Measurements from ENCODE around the gene FRMPD2. TPM values are rescaled to one million over a fixed set of nuclear protein-coding genes. Genes with fewer than 3 reads are reported as not detected.

FRMPD2 gene
- total and polyA plus RNA-seq, 8 donors = 0.06 to 3.2 (median 2.1) TPM

DNA sequence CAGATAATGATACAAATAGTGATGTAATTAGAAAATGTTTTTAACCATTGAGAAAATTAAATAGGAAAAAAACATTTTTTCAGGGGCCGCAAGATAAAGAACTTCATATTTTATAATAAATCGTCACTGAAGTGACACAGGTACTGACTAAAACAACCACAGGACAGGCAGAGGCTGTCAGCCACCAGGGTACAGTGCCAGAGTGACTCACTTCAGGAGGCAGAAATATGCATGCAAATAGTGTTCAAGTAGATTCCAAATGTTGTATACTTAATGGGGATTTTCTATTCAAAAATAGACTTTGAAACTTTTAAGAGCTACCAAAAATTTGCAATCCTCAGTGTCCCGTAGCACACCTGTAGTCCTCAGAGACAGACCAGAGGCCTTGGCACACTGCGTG is 68.6 kb downstream of the FRMPD2 start:
- intact Hi-C loops (cut with DNase I) = no loop called here
- no peak overlapping the region for H3K4me3 ChIP-seq
- TF ChIP-seq, protein P1, sequence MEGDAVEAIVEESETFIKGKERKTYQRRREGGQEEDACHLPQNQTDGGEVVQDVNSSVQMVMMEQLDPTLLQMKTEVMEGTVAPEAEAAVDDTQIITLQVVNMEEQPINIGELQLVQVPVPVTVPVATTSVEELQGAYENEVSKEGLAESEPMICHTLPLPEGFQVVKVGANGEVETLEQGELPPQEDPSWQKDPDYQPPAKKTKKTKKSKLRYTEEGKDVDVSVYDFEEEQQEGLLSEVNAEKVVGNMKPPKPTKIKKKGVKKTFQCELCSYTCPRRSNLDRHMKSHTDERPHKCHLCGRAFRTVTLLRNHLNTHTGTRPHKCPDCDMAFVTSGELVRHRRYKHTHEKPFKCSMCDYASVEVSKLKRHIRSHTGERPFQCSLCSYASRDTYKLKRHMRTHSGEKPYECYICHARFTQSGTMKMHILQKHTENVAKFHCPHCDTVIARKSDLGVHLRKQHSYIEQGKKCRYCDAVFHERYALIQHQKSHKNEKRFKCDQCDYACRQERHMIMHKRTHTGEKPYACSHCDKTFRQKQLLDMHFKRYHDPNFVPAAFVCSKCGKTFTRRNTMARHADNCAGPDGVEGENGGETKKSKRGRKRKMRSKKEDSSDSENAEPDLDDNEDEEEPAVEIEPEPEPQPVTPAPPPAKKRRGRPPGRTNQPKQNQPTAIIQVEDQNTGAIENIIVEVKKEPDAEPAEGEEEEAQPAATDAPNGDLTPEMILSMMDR (IDR thresholded peaks at IDR 0.05) = no peak
- DNase-seq (no peak), ATAC-seq (peak; percentile 91)
- H3K27me3 ChIP-seq = no peaks in the 10 kb centered on the region
- H3K9me3 ChIP-seq = no peaks in the 10 kb centered on the region
- H3K36me3 ChIP-seq = no peaks in the 10 kb centered on the region
- H3K4me1 ChIP-seq = no peaks in the 10 kb centered on the region
- no peak overlapping the region for H3K27ac ChIP-seq

GRCh38 chr10:48199580-48200377 is 74.7 kb downstream of the FRMPD2 start:
- ATAC-seq (peak; percentile 37), DNase-seq (no peak)
- no peak overlapping the region for H3K4me3 ChIP-seq
- no peaks in the 10 kb centered on the region for H3K36me3 ChIP-seq
- H3K4me1 ChIP-seq = no peaks in the 10 kb centered on the region
- intact Hi-C loops (cut with DNase I) = no loop called here
- H3K27me3 ChIP-seq = no peaks in the 10 kb centered on the region
- no peak overlapping the region for H3K27ac ChIP-seq
- no peaks in the 10 kb centered on the region for H3K9me3 ChIP-seq
- TF ChIP-seq, protein P1 (IDR thresholded peaks at IDR 0.05) = no peak

GRCh38 chr10:48197236-48197899 is 77.1 kb downstream of the FRMPD2 start:
- TF ChIP-seq, protein P1 (IDR thresholded peaks at IDR 0.05) = no peak
- Histone ChIP-seq H3K9me3 (no peaks in the 10 kb centered on the region), H3K4me3 (no peak overlapping the region), H3K4me1 (no peaks in the 10 kb centered on the region), H3K27me3 (no peaks in the 10 kb centered on the region), H3K27ac (no peak overlapping the region), H3K36me3 (no peaks in the 10 kb centered on the region)
- ATAC-seq (no peak), DNase-seq (no peak)
- intact Hi-C loops (cut with DNase I) = no loop called here

- TF ChIP-seq, protein P1 (IDR thresholded peaks at IDR 0.05) = no peak
- intact Hi-C loops (cut with DNase I) = no loop called here
- no peak overlapping the region for H3K27ac ChIP-seq
- no peak for DNase-seq
- no peaks in the 10 kb centered on the region for H3K9me3 ChIP-seq
- no peaks in the 10 kb centered on the region for H3K4me1 ChIP-seq
- no peak for ATAC-seq
- H3K27me3 ChIP-seq = no peaks in the 10 kb centered on the region
- H3K36me3 ChIP-seq = no peaks in the 10 kb centered on the region
- H3K4me3 ChIP-seq = no peak overlapping the region
These were observed 78.7 kb downstream of the FRMPD2 start for GRCh38 chr10:48195803-48196202.

GRCh38 chr10:48194830-48195229 is 79.7 kb downstream of the FRMPD2 start:
- Histone ChIP-seq H3K36me3 (no peaks in the 10 kb centered on the region), H3K27me3 (no peaks in the 10 kb centered on the region), H3K4me3 (no peak overlapping the region), H3K27ac (no peak overlapping the region), H3K4me1 (no peaks in the 10 kb centered on the region), H3K9me3 (no peaks in the 10 kb centered on the region)
- no peak for ATAC-seq
- DNase-seq = no peak
- TF ChIP-seq, protein P1 (IDR thresholded peaks at IDR 0.05) = no peak
- intact Hi-C loops (cut with DNase I) = no loop called here

All from left lung (tissue), 10 donors.